ENCODE measurements around the gene PLOD3. TPM values are rescaled to one million over a fixed set of nuclear protein-coding genes. Genes with fewer than 3 reads are reported as not detected.

PLOD3 gene
- total and polyA plus RNA-seq, 2 of the 8 experiments (the other 6 are each of a cell fraction or from before 2014, with no cell fraction given) = 28.4 to 47.2 TPM

- 0 out of 2 replicates have a peak overlapping the region, but pooled peaks have one; percentile 79 for H2AK5ac ChIP-seq (ENCODE audit: low read depth, low read length)
- peak overlapping the region; percentile 44 to 90 for H3K4me2 ChIP-seq (ENCODE audit: insufficient read depth in 1 of 2, low read depth in 2 of 2, low read length in 2 of 2)
- peaks cover 55 to 93% (median 82%) of the 10 kb centered on the region in 4 experiments for H3K27me3 ChIP-seq (replicated peaks in 1 of 4; ENCODE audit: control insufficient read depth in 3 of 4, extremely low read depth in 1 of 4, insufficient read depth in 3 of 4, low read length in 3 of 4)
- H3K4ac ChIP-seq (replicated peaks; ENCODE audit: insufficient read length, low read depth, low read length) = no peak overlapping the region
- H4K5ac ChIP-seq (ENCODE audit: insufficient read length, low read depth, low read length) = no peak overlapping the region
- no peak overlapping the region for H3K27ac ChIP-seq (ENCODE audit: low read depth, low read length)
- WGBS, 2 experiments (ENCODE audit: extremely low coverage in 1 of 2, insufficient coverage in 1 of 2, insufficient read length in 1 of 2, insufficient replicate concordance in 2 of 2, low coverage in 1 of 2, low lambda C conversion rate in 2 of 2, missing lambda C conversion rate in 1 of 2) = 0% methylated on average over 14 of the region's 18 CpGs; no CpG with 5 or more reads in 1 of the 2 experiments
- H2BK12ac ChIP-seq (ENCODE audit: low read depth, low read length) = peak overlapping the region; percentile 99
- H3K23ac ChIP-seq (ENCODE audit: insufficient read length) = no peak overlapping the region
- no peaks in the 10 kb centered on the region for H3K79me1 ChIP-seq (ENCODE audit: low read depth, low read length)
- H3K9ac ChIP-seq (replicated peaks in 1 of 4; ENCODE audit: extremely low read depth in 1 of 4, low read depth in 3 of 4, low read length in 3 of 4) = no peak overlapping the region
- H2BK15ac ChIP-seq (ENCODE audit: low read length) = peak overlapping the region; percentile 46; the same call in 1 of the 2 replicates
- no peaks in the 10 kb centered on the region for H3K79me2 ChIP-seq (ENCODE audit: control insufficient read depth in 1 of 2, insufficient read depth in 2 of 2, low read length in 2 of 2)
- H3K14ac ChIP-seq (ENCODE audit: insufficient read length) = no peak overlapping the region
- TF ChIP-seq ASH2L (IDR thresholded peaks at IDR 0.05; ENCODE audit: low read length) (peak; percentile 45), SRF (IDR thresholded peaks at IDR 0.05; ENCODE audit: low read depth, low read length) (no peak)
- no peak overlapping the region for H4K8ac ChIP-seq (ENCODE audit: extremely low read depth, insufficient read depth, low read length)
- CTCF ChIA-PET (ENCODE audit: partially characterized antibody) = interaction anchor here (0.7 to 5.7 kb wide), 15 partner anchors 8 to 31 kb away, joined by 3 to 46 read pairs (median 6); partner anchors contain the start of gene NAT16
- no peaks in the 10 kb centered on the region for H3K9me3 ChIP-seq (ENCODE audit: insufficient read depth in 2 of 2, low read depth in 1 of 2, low read length in 1 of 2)
- peaks cover 39% of the 10 kb centered on the region for H3K23me2 ChIP-seq (ENCODE audit: low read depth, low read length)
- H2BK20ac ChIP-seq (ENCODE audit: low read length) = peak overlapping the region; percentile 44; the same call in 1 of the 2 replicates
- peak overlapping the region; percentile 49 for H3K18ac ChIP-seq (ENCODE audit: extremely low read depth, low read length)
- H3K4me1 ChIP-seq (replicated peaks in 1 of 4; ENCODE audit: control insufficient read depth in 3 of 4, insufficient read depth in 4 of 4, low read length in 3 of 4) = peaks cover 11 to 82% (median 54%) of the 10 kb centered on the region in 4 experiments
- FAIRE-seq (no peak), DNase-seq (ENCODE audit: low read depth in 1 of 2, low spot score in 2 of 2) (peak in 1 of 2 experiments; percentile 53)
- H4K20me1 ChIP-seq (replicated peaks in 1 of 2; ENCODE audit: control insufficient read depth in 1 of 2, insufficient read depth in 2 of 2, low read length in 2 of 2) = peaks cover 7 to 16% of the 10 kb centered on the region in 2 experiments
- H4K91ac ChIP-seq (replicated peaks; ENCODE audit: insufficient read length, low read length) = no peak overlapping the region
- H3K56ac ChIP-seq (replicated peaks; ENCODE audit: insufficient read length, low read depth, low read length) = no peak overlapping the region
- H2BK5ac ChIP-seq (ENCODE audit: low read depth, low read length) = peak overlapping the region; percentile 41; the same call in 1 of the 2 replicates
- H3K36me3 ChIP-seq (ENCODE audit: control insufficient read depth in 2 of 4, insufficient read depth in 4 of 4, low read length in 3 of 4) = no peaks in the 10 kb centered on the region
- peak overlapping the region; percentile 36; the same call in 1 of the 2 replicates for H2AFZ ChIP-seq (ENCODE audit: low read length)
- peak overlapping the region in 3 of 4 experiments; percentile 30 to 63 (median 44); a peak in 6 of 8 replicates for H3K4me3 ChIP-seq (ENCODE audit: extremely low read depth in 1 of 4, insufficient read depth in 2 of 4, low read depth in 3 of 4, low read length in 4 of 4)
- POLR2A ChIA-PET (ENCODE audit: partially characterized antibody) = interaction anchor here (0.9 to 2.6 kb wide), 4 partner anchors 11 to 70 kb away, joined by 3 to 20 read pairs (median 4); no protein-coding TSS in a partner anchor
- H2BK120ac ChIP-seq (replicated peaks; ENCODE audit: low read depth, low read length) = no peak overlapping the region
Measured at GRCh38 chr7:101169110-101169837, 48.1 kb downstream of the PLOD3 start.
